Upper lobe of right lung (tissue), 1 donor: ENCODE measurements around the gene TANGO6. TPM values are rescaled to one million over a fixed set of nuclear protein-coding genes. Genes with fewer than 3 reads are reported as not detected.
A peak's percentile ranks its signal among the peaks of the same experiment; 100 is the strongest.

ENCODE experiments used
- ATAC-seq: fragments of 200-7000 bp; cut with Tn5 transposase; one replicate; pipeline ENCODE4 v1.9.1; 2020; ENCODE audit warnings: mild to moderate bottlenecking, moderate library complexity
- DNase-seq: peaks from one replicate; pipeline ENCODE4 v3.0.0-alpha.2; 2020
- H3K27ac ChIP-seq: fragments of 200-600 bp; one replicate; pipeline ENCODE4 v1.8.0; 2022
- H3K27me3 ChIP-seq: fragments of 200-600 bp; one replicate; pipeline ENCODE4 v1.8.0; 2022; ENCODE audit warnings: mild to moderate bottlenecking
- H3K36me3 ChIP-seq: fragments of 200-600 bp; one replicate; pipeline ENCODE4 v1.8.0; 2022
- H3K4me1 ChIP-seq: fragments of 200-600 bp; one replicate; pipeline ENCODE4 v1.8.0; 2022
- H3K4me3 ChIP-seq: fragments of 200-600 bp; one replicate; pipeline ENCODE4 v1.8.0; 2022; ENCODE audit warnings: mild to moderate bottlenecking
- H3K9me3 ChIP-seq: fragments of 200-600 bp; one replicate; pipeline ENCODE4 v1.8.0; 2022
- intact Hi-C: fragments of 100-400 bp; cut with DNase I; formaldehyde crosslinking; loops from one replicate; pipeline ENCODE4 v1.11.0; 2022
- total RNA-seq: library from RNA; stranded (reverse); fragmentation: NEBNext Ultra II Directional; extraction: Animal tissue kit (Norgen Biotek cat#: 25700); gene quantifications from one replicate; pipeline ENCODE4 v1.2.1, GENCODE V29; 2021
- TF ChIP-seq, protein P1 (sequence below): fragments of 200-600 bp; IDR thresholded peaks from one replicate; pipeline ENCODE4 v1.8.0; 2022; ENCODE audit warnings: antibody characterized with exemption
- donor health status: DM: no; HTN: yes; CAD: no; lungs with severe emphysema.

The TANGO6 gene
- total RNA-seq, 1 donor from 2014 or later: 19.1 TPM

DNA sequence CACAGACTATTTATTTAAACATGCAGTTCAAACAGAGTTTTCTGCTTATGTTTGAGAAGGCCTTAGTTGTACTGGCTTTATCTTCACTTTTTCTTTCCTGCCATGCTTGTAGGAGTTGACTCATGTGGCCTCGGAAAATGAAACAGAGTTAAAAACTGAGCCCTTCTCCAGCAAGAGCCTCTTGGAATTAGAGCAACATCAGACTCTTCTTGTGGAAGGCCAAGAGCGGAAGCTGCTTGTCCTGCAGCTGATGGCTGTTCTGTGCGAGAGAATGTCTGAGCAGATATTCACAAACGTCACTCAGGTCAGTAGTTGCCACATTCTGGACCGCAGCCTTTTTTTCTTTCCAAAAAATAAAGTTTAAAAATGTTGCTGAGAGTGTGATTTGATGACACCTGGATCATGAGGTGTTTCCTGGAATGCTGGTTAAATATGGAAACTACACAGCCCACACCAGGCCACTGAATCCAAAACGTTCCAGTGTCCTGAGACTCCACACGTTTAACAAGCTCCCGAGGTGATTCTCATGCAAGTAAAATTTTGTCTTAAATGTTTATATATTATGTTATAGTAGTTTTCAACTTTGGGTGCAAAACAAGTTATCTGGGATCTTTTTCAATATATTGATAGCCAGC lies 65.9 kb downstream of the TANGO6 start:
- H3K27me3 ChIP-seq: no peaks in the 10 kb centered on the region
- ATAC-seq (peak; percentile 27), DNase-seq (no peak)
- no peaks in the 10 kb centered on the region for H3K4me1 ChIP-seq
- H3K9me3 ChIP-seq: no peaks in the 10 kb centered on the region
- H3K4me3 ChIP-seq: no peak overlapping the region
- TF ChIP-seq, protein P1, sequence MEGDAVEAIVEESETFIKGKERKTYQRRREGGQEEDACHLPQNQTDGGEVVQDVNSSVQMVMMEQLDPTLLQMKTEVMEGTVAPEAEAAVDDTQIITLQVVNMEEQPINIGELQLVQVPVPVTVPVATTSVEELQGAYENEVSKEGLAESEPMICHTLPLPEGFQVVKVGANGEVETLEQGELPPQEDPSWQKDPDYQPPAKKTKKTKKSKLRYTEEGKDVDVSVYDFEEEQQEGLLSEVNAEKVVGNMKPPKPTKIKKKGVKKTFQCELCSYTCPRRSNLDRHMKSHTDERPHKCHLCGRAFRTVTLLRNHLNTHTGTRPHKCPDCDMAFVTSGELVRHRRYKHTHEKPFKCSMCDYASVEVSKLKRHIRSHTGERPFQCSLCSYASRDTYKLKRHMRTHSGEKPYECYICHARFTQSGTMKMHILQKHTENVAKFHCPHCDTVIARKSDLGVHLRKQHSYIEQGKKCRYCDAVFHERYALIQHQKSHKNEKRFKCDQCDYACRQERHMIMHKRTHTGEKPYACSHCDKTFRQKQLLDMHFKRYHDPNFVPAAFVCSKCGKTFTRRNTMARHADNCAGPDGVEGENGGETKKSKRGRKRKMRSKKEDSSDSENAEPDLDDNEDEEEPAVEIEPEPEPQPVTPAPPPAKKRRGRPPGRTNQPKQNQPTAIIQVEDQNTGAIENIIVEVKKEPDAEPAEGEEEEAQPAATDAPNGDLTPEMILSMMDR: no peak
- no peak overlapping the region for H3K27ac ChIP-seq
- intact Hi-C loops: loop anchor here (10.0 kb wide), 1 partner anchor 206 kb away; no protein-coding TSS in a partner anchor
- peaks cover 28% of the 10 kb centered on the region for H3K36me3 ChIP-seq

DNA sequence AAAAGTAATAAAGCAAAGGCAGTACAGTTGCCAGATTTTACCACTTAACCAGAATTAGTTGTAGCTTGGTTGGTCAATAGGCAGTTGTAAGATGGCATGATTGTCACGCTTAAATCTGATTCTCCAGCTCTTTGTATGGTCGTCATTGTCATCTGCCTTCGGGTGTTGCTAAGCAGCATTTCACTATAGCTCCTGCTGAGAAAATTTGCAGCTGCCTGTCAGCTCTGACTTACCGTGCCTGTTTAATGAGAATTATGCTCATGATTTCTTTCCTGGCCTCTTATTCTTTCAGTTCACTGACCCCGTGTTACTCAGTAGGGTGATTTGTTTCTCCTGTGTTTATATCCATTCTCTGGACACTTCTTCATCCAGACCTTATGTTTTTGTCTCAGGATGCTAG lies 66.7 kb downstream of the TANGO6 start:
- H3K4me1 ChIP-seq: no peaks in the 10 kb centered on the region
- H3K4me3 ChIP-seq: no peak overlapping the region
- ATAC-seq: no peak
- no peak for DNase-seq
- no peak overlapping the region for H3K27ac ChIP-seq
- H3K9me3 ChIP-seq: no peaks in the 10 kb centered on the region
- H3K27me3 ChIP-seq: no peaks in the 10 kb centered on the region
- TF ChIP-seq, protein P1: no peak
- intact Hi-C loops: no loop called here
- H3K36me3 ChIP-seq: peaks cover 28% of the 10 kb centered on the region

DNA sequence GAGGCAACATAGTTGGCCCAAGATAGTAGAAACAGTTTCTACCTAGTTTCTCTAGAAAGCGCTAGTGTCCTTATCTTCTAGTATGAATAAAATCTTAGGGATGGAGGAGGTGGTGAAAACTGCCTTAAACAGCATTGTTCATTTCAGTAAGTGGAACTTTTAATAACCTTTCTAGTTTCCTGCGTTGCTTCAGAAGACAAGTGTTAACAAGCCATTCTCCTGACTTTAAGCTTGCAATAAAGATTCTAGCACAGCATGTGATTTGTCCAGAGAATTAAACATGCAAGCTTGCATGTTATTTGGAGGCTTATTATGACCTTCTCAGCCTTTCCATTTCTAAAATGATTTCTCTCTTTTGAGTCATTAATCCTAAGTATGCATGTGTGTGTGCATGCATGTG lies 72.3 kb downstream of the TANGO6 start:
- no peaks in the 10 kb centered on the region for H3K9me3 ChIP-seq
- DNase-seq (no peak), ATAC-seq (no peak)
- H3K4me3 ChIP-seq: no peak overlapping the region
- TF ChIP-seq, protein P1: no peak
- intact Hi-C loops: no loop called here
- H3K4me1 ChIP-seq: no peaks in the 10 kb centered on the region
- no peaks in the 10 kb centered on the region for H3K27me3 ChIP-seq
- H3K27ac ChIP-seq: no peak overlapping the region
- peaks cover 25% of the 10 kb centered on the region for H3K36me3 ChIP-seq

DNA sequence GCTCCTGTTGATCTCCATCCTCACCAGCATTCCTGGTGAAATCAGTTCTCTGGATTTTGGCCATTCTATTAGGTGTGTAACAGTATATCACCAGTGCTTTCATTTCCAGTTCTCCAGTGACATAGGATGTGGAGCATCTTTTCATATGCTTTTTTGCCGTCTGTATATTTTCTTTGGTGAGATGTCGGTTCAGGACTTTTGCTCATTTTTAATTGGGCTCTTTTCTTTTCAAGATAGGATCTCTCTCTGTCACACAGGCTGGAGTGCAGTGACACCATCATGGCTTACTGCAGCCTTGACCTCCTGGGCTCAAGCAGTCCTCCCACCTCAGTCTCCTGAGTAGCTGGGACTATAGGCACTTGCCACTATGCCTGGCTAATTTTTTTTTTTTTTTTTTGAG lies 74.2 kb downstream of the TANGO6 start:
- no peak for DNase-seq
- intact Hi-C loops: no loop called here
- H3K9me3 ChIP-seq: no peaks in the 10 kb centered on the region
- TF ChIP-seq, protein P1: no peak
- H3K27ac ChIP-seq: no peak overlapping the region
- ATAC-seq: no peak
- H3K27me3 ChIP-seq: no peaks in the 10 kb centered on the region
- no peak overlapping the region for H3K4me3 ChIP-seq
- H3K4me1 ChIP-seq: no peaks in the 10 kb centered on the region
- peaks cover 24% of the 10 kb centered on the region for H3K36me3 ChIP-seq

DNA sequence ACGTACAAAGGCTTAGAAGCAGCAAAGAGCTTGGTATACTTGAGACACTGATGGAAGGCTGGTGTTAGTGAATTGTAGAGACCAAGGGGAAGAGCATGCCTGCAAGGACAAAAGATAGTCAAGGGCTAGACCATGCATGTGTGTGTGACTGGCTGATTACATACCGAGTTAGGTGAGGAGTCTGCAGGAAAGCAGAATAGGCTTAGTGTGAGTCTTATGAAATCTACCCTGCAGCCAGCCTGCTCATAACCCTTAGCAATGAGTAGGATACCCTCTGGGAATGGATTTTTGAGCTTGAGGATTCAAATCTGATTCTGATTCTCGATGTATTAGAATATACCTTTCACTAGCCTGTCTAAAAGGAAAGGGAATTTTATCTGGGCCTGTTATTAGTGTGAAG lies 77.0 kb downstream of the TANGO6 start:
- Histone ChIP-seq H3K4me1 (no peaks in the 10 kb centered on the region), H3K27me3 (no peaks in the 10 kb centered on the region), H3K27ac (no peak overlapping the region), H3K4me3 (no peak overlapping the region), H3K36me3 (peaks cover 24% of the 10 kb centered on the region), H3K9me3 (no peaks in the 10 kb centered on the region)
- TF ChIP-seq, protein P1: no peak
- no peak for DNase-seq
- no peak for ATAC-seq
- intact Hi-C loops: no loop called here

DNA sequence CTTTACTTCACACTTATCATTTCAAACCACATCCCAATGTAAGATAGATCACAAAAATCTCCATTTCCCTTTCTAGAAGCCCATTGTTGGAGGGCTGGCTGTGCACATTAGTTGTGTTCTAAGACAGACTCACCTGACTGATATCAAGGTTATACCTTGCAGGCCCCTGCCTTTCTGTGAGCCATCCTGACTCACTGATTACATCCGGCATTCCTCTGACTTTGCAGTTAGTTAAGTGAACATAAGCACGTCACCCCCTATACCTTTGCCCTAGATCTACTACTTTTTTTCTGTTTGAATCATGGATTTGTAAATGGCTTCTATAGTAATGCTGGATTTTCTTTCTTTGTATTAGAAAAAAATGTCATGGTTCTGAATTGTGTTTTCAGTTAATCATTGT lies 78.3 kb downstream of the TANGO6 start:
- Histone ChIP-seq H3K27me3 (no peaks in the 10 kb centered on the region), H3K27ac (no peak overlapping the region), H3K4me1 (no peaks in the 10 kb centered on the region), H3K9me3 (no peaks in the 10 kb centered on the region), H3K4me3 (no peak overlapping the region), H3K36me3 (peaks cover 24% of the 10 kb centered on the region)
- intact Hi-C loops: no loop called here
- ATAC-seq: no peak
- TF ChIP-seq, protein P1: no peak
- DNase-seq: no peak
